K562 (cell line): ENCODE results near the gene PRRC2A. TPM values are rescaled to one million over a fixed set of nuclear protein-coding genes. Genes with fewer than 3 reads are reported as not detected.
A peak's percentile ranks its signal among the peaks of the same experiment; 100 is the strongest.

Experiments
- BCL6 ChIP-seq: fragments of 250-450 bp; sonication (Bioruptor Pico); IDR thresholded peaks from 2 replicates; pipeline ENCODE4 v1.4.0; 2020
- BCLAF1 ChIP-seq, 2 experiments: fragments of 450-650 bp in 1 of 2; IDR thresholded peaks; 2 replicates each; pipeline ENCODE4 v1.6.1; 2011 to 2017; ENCODE audit warnings: low read depth in 2 of 2, antibody characterized with exemption in 1 of 2, borderline replicate concordance in 1 of 2, low read length in 1 of 2, mild to moderate bottlenecking in 1 of 2, mixed read lengths in 1 of 2; ENCODE audit not compliant: control insufficient read depth in 1 of 2
- CC2D1A ChIP-seq: fragments of 450-650 bp; IDR thresholded peaks from 2 replicates; pipeline ENCODE4 v1.6.1; 2017; ENCODE audit warnings: mild to moderate bottlenecking
- CCAR2 ChIP-seq: fragments of 200-400 bp; formaldehyde crosslinking; IDR thresholded peaks from 2 replicates; pipeline ENCODE4 v1.6.1; 2017; ENCODE audit warnings: mild to moderate bottlenecking, low read depth, low read length
- CHAMP1 ChIP-seq: fragments of 450-650 bp; IDR thresholded peaks from 2 replicates; pipeline ENCODE4 v1.6.1; 2016; ENCODE audit warnings: mild to moderate bottlenecking
- CHD1 ChIP-seq: fragments of 200-600 bp; sonication (generic); IDR thresholded peaks from one replicate; pipeline ENCODE4 v1.6.1; 2012; ENCODE audit warnings: mild to moderate bottlenecking, moderate library complexity, low read length, inconsistent platforms
- ETV5 ChIP-seq: sonication (generic); formaldehyde crosslinking; IDR thresholded peaks from 2 replicates; pipeline ENCODE4 v1.4.0; 2020; ENCODE audit warnings: low read depth, mild to moderate bottlenecking, missing genetic modification reagents
- GATAD2A ChIP-seq: fragments of 450-650 bp; IDR thresholded peaks from 2 replicates; pipeline ENCODE4 v1.6.1; 2017
- GTF2B ChIP-seq: IDR thresholded peaks from 2 replicates; pipeline ENCODE4 v1.6.1; 2011; ENCODE audit not compliant: insufficient read length; ENCODE audit errors: extremely low read depth
- POLR2B ChIP-seq: fragments of 450-650 bp; IDR thresholded peaks from 2 replicates; pipeline ENCODE4 v1.6.1; 2018; ENCODE audit warnings: low read depth; ENCODE audit not compliant: partially characterized antibody
- RHOXF2B ChIP-seq: fragments of 250-450 bp; sonication (Bioruptor Pico); conservative IDR thresholded peaks from 2 replicates; pipeline ENCODE4 v1.5.1; 2021
- SRSF1 ChIP-seq: fragments of 200-400 bp; formaldehyde crosslinking; IDR thresholded peaks from 2 replicates; pipeline ENCODE4 v1.6.1; 2017; ENCODE audit warnings: mild to moderate bottlenecking, low read depth, low read length, moderate library complexity
- STAT5A ChIP-seq: IDR thresholded peaks from 2 replicates; pipeline ENCODE4 v1.6.1; 2012; ENCODE audit warnings: low read length, inconsistent platforms, borderline replicate concordance
- TAF15 ChIP-seq: fragments of 200-400 bp; formaldehyde crosslinking; IDR thresholded peaks from 2 replicates; pipeline ENCODE4 v1.6.1; 2017; ENCODE audit warnings: mild to moderate bottlenecking, low read depth, low read length, moderate library complexity
- ZFX ChIP-seq: sonication (generic); formaldehyde crosslinking; IDR thresholded peaks from 2 replicates; pipeline ENCODE4 v1.8.0; 2022; ENCODE audit warnings: mild to moderate bottlenecking, missing genetic modification reagents, moderate library complexity
- ZNF143 ChIP-seq: sonication (generic); formaldehyde crosslinking; IDR thresholded peaks from 2 replicates; pipeline ENCODE4 v1.9.0; 2022; ENCODE audit warnings: mild to moderate bottlenecking, missing genetic modification reagents
- ZNF165 ChIP-seq: fragments of 250-450 bp; sonication (Bioruptor Pico); IDR thresholded peaks from 2 replicates; pipeline ENCODE4 v1.4.0; 2020; ENCODE audit warnings: borderline replicate concordance
- ZNF316 ChIP-seq: fragments of 450-650 bp; IDR thresholded peaks from 2 replicates; pipeline ENCODE4 v1.6.1; 2016
- ZNF764 ChIP-seq: fragments of 250-450 bp; sonication (Bioruptor Pico); IDR thresholded peaks from 2 replicates; pipeline ENCODE4 v1.4.0; 2020; ENCODE audit warnings: low read depth, mild to moderate bottlenecking, moderate library complexity
- ZNF77 ChIP-seq: fragments of 250-450 bp; sonication (Bioruptor Pico); IDR thresholded peaks from 2 replicates; pipeline ENCODE4 v1.5.0; 2020
- polyA plus RNA-seq, 8 experiments: library from polyadenylated mRNA; depleted of rRNA in 4 of 8; stranded (reverse) in 5 of 8; unstranded in 3 of 8; fragments of >200 nt; fragmentation: Nextera tagmentation in 2 of 8; fragmentation: Illumina TruSeq in 1 of 8; extraction: Ambion mirVana in 2 of 8; extraction: Trizol in 1 of 8; gene quantifications; 2 replicates each; pipeline versions ENCODE4 v1.2.1 to v1.2.3, GENCODE V29; 2011 to 2014; ENCODE audit warnings: inconsistent platforms in 1 of 8, missing spikeins in 1 of 8
- total RNA-seq, 7 experiments: library from RNA; depleted of rRNA in 6 of 7; stranded (reverse); fragments of >200 nt in 6 of 7; fragmentation: Illumina TruSeq in 2 of 7; extraction: Trizol in 2 of 7; gene quantifications; 2 replicates each; pipeline versions ENCODE4 v1.2.1 to v1.2.3, GENCODE V29; 2011 to 2021; ENCODE audit warnings: low replicate concordance in 1 of 7
- TF ChIP-seq, protein P1 (sequence below): sonication (generic); formaldehyde crosslinking; IDR thresholded peaks from 2 replicates; pipeline ENCODE4 v1.8.0; 2022; ENCODE audit warnings: mild to moderate bottlenecking, low read depth, missing genetic modification reagents

PRRC2A gene
- total and polyA plus RNA-seq, 9 of the 15 experiments (the other 6 are each of a cell fraction or from before 2014, with no cell fraction given) = 1.0 to 332 (median 63.0) TPM

- TF ChIP-seq, protein P1, sequence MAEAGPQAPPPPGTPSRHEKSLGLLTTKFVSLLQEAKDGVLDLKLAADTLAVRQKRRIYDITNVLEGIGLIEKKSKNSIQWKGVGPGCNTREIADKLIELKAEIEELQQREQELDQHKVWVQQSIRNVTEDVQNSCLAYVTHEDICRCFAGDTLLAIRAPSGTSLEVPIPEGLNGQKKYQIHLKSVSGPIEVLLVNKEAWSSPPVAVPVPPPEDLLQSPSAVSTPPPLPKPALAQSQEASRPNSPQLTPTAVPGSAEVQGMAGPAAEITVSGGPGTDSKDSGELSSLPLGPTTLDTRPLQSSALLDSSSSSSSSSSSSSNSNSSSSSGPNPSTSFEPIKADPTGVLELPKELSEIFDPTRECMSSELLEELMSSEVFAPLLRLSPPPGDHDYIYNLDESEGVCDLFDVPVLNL = peak; percentile 15
- peak; percentile 95 for TF ChIP-seq POLR2B
- no peak for TF ChIP-seq CHAMP1
- TF ChIP-seq ZNF143 (CRISPR knock-in tag) = peak; percentile 96
- no peak for TF ChIP-seq GTF2B
- no peak; the same call in 1 of the 2 replicates for TF ChIP-seq ZNF316
- TF ChIP-seq CHD1 = peak; percentile 71
- 0 out of 2 replicates have a peak, but pooled peaks have one; percentile 41 for TF ChIP-seq BCL6 (CRISPR knock-in tag)
- TF ChIP-seq CCAR2 = no peak
- TF ChIP-seq ZNF77 (CRISPR knock-in tag) = 0 out of 2 replicates have a peak, but pooled peaks have one; percentile 2
- no peak for TF ChIP-seq CC2D1A
- TF ChIP-seq ZFX (CRISPR knock-in tag) = no peak
- peak; percentile 47; the same call in 1 of the 2 replicates for TF ChIP-seq STAT5A
- no peak for TF ChIP-seq ZNF764 (CRISPR knock-in tag)
- peak; percentile 85; the same call in 1 of the 2 replicates for TF ChIP-seq TAF15
- peak; percentile 86; the same call in 1 of the 2 replicates for TF ChIP-seq RHOXF2B (CRISPR knock-in tag)
- TF ChIP-seq SRSF1 = no peak
- TF ChIP-seq BCLAF1 (IDR thresholded peaks at IDR 0.05; ENCODE audit: borderline replicate concordance in 1 of 2, control insufficient read depth in 1 of 2, low read depth in 2 of 2, low read length in 1 of 2) = 0 out of 4 replicates have a peak, but pooled peaks of 1 of the 2 experiments have one; percentile 87
- TF ChIP-seq ZNF165 (CRISPR knock-in tag) = no peak
- TF ChIP-seq GATAD2A = no peak
- TF ChIP-seq ETV5 = peak; percentile 87; the same call in 1 of the 2 replicates
Observed at GRCh38 chr6:31665501-31666336, 45.2 kb downstream of the PRRC2A start, which contains the start of gene CSNK2B (continued).
